ENCODE measurements around the gene ZKSCAN8.

- TF ChIP-seq, protein P1, sequence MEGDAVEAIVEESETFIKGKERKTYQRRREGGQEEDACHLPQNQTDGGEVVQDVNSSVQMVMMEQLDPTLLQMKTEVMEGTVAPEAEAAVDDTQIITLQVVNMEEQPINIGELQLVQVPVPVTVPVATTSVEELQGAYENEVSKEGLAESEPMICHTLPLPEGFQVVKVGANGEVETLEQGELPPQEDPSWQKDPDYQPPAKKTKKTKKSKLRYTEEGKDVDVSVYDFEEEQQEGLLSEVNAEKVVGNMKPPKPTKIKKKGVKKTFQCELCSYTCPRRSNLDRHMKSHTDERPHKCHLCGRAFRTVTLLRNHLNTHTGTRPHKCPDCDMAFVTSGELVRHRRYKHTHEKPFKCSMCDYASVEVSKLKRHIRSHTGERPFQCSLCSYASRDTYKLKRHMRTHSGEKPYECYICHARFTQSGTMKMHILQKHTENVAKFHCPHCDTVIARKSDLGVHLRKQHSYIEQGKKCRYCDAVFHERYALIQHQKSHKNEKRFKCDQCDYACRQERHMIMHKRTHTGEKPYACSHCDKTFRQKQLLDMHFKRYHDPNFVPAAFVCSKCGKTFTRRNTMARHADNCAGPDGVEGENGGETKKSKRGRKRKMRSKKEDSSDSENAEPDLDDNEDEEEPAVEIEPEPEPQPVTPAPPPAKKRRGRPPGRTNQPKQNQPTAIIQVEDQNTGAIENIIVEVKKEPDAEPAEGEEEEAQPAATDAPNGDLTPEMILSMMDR (conservative IDR thresholded peaks at IDR 0.05; ENCODE audit: low read depth, low read length), result no peak
- no peak for TF ChIP-seq EZH2 (IDR thresholded peaks at IDR 0.05; ENCODE audit: borderline replicate concordance, low read depth, low read length, poor library complexity, severe bottlenecking)
Measured at GRCh38 chr6:28203201-28203600, 61.5 kb downstream of the ZKSCAN8 start.
